Measurements from ENCODE around the gene GDPD4. TPM values are rescaled to one million over a fixed set of nuclear protein-coding genes. Genes with fewer than 3 reads are reported as not detected.

GDPD4 gene
- total RNA-seq, 1 experiment from 2014 or later: not detected

- intact Hi-C loops (cut with micrococcal nuclease; ENCODE audit: unreplicated experiment): no loop called here
- H3K27me3 Mint-ChIP-seq (ENCODE audit: unreplicated experiment): no peaks in the 10 kb centered on the region
- no peaks in the 10 kb centered on the region for H3K9me3 Mint-ChIP-seq (ENCODE audit: low read depth, unreplicated experiment)
- TF ChIP-seq, protein P1, sequence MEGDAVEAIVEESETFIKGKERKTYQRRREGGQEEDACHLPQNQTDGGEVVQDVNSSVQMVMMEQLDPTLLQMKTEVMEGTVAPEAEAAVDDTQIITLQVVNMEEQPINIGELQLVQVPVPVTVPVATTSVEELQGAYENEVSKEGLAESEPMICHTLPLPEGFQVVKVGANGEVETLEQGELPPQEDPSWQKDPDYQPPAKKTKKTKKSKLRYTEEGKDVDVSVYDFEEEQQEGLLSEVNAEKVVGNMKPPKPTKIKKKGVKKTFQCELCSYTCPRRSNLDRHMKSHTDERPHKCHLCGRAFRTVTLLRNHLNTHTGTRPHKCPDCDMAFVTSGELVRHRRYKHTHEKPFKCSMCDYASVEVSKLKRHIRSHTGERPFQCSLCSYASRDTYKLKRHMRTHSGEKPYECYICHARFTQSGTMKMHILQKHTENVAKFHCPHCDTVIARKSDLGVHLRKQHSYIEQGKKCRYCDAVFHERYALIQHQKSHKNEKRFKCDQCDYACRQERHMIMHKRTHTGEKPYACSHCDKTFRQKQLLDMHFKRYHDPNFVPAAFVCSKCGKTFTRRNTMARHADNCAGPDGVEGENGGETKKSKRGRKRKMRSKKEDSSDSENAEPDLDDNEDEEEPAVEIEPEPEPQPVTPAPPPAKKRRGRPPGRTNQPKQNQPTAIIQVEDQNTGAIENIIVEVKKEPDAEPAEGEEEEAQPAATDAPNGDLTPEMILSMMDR (IDR thresholded peaks at IDR 0.05; ENCODE audit: unreplicated experiment): no peak
- CTCF ChIA-PET: no interaction called here
- BruUV-seq (replicated peaks): no TSS peak
- no peak overlapping the region for H3K4me3 Mint-ChIP-seq (ENCODE audit: low read depth, unreplicated experiment)
- peaks cover 12% of the 10 kb centered on the region for H3K4me1 Mint-ChIP-seq (ENCODE audit: low read depth, unreplicated experiment)
- no peak overlapping the region for H3K27ac Mint-ChIP-seq (ENCODE audit: unreplicated experiment)
- no peaks in the 10 kb centered on the region for H3K36me3 Mint-ChIP-seq (ENCODE audit: insufficient read depth, unreplicated experiment)
- no peak for DNase-seq
These were observed 33.5 kb downstream of the GDPD4 start for GRCh38 chr11:77267962-77268361.

GRCh38 chr11:77266766-77267165, 34.7 kb downstream of the GDPD4 start:
- no peak for DNase-seq
- Mint-ChIP-seq H3K4me1 (ENCODE audit: low read depth, unreplicated experiment) (peaks cover 12% of the 10 kb centered on the region), H3K27me3 (ENCODE audit: unreplicated experiment) (no peaks in the 10 kb centered on the region), H3K4me3 (ENCODE audit: low read depth, unreplicated experiment) (no peak overlapping the region), H3K36me3 (ENCODE audit: insufficient read depth, unreplicated experiment) (no peaks in the 10 kb centered on the region), H3K9me3 (ENCODE audit: low read depth, unreplicated experiment) (no peaks in the 10 kb centered on the region), H3K27ac (ENCODE audit: unreplicated experiment) (no peak overlapping the region)
- TF ChIP-seq, protein P1 (IDR thresholded peaks at IDR 0.05; ENCODE audit: unreplicated experiment): no peak
- no TSS peak for BruUV-seq (replicated peaks)
- CTCF ChIA-PET: no interaction called here
- intact Hi-C loops (cut with micrococcal nuclease; ENCODE audit: unreplicated experiment): no loop called here

- H3K4me3 Mint-ChIP-seq (ENCODE audit: low read depth, unreplicated experiment): no peak overlapping the region
- no TSS peak for BruUV-seq (replicated peaks)
- intact Hi-C loops (cut with micrococcal nuclease; ENCODE audit: unreplicated experiment): no loop called here
- TF ChIP-seq, protein P1 (IDR thresholded peaks at IDR 0.05; ENCODE audit: unreplicated experiment): no peak
- no peaks in the 10 kb centered on the region for H3K27me3 Mint-ChIP-seq (ENCODE audit: unreplicated experiment)
- no peaks in the 10 kb centered on the region for H3K36me3 Mint-ChIP-seq (ENCODE audit: insufficient read depth, unreplicated experiment)
- H3K27ac Mint-ChIP-seq (ENCODE audit: unreplicated experiment): no peak overlapping the region
- CTCF ChIA-PET: no interaction called here
- H3K9me3 Mint-ChIP-seq (ENCODE audit: low read depth, unreplicated experiment): no peaks in the 10 kb centered on the region
- no peak for DNase-seq
- H3K4me1 Mint-ChIP-seq (ENCODE audit: low read depth, unreplicated experiment): no peaks in the 10 kb centered on the region
These were observed 38.7 kb downstream of the GDPD4 start for GRCh38 chr11:77262803-77263202.

DNA sequence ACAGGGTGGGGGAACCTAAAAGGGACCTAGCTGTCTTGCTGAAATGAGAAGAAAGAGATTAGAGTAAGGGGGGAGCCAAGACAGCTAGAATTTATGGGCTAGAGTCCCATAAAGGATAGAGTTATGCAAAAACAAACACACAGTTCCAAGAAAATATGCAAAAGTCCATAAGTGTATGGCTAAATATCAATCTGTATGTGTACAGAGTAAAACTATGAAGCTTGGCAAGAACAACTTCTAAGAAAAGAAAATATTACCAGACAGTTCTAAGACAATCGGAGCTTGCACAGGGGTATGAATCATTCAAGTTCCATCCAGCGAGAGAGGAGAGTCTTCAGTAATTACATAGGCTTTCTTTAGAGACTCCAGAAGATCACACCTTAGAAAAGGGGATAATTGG, 41.8 kb downstream of the GDPD4 start:
- Mint-ChIP-seq H3K27me3 (ENCODE audit: unreplicated experiment) (no peaks in the 10 kb centered on the region), H3K4me3 (ENCODE audit: low read depth, unreplicated experiment) (no peak overlapping the region), H3K36me3 (ENCODE audit: insufficient read depth, unreplicated experiment) (no peaks in the 10 kb centered on the region), H3K4me1 (ENCODE audit: low read depth, unreplicated experiment) (no peaks in the 10 kb centered on the region), H3K27ac (ENCODE audit: unreplicated experiment) (no peak overlapping the region), H3K9me3 (ENCODE audit: low read depth, unreplicated experiment) (no peaks in the 10 kb centered on the region)
- CTCF ChIA-PET: interaction anchor here (0.7 kb wide), 1 partner anchor 31 kb away, joined by 3 read pairs; no protein-coding TSS in a partner anchor
- intact Hi-C loops (cut with micrococcal nuclease; ENCODE audit: unreplicated experiment): no loop called here
- DNase-seq: no peak
- no TSS peak for BruUV-seq (replicated peaks)
- TF ChIP-seq, protein P1 (IDR thresholded peaks at IDR 0.05; ENCODE audit: unreplicated experiment): no peak
